ENCODE results near the gene PTPRD.
"Not testable (repeated sequence)": the region's sequence is repeated elsewhere in the genome, so short reads cannot be mapped to it uniquely, and the experiment has no call there.

The PTPRD gene

GRCh38 chr9:10479172-10479571 is 133.6 kb downstream of the PTPRD start:
- DNase-seq (ENCODE audit: low read depth, low spot score), result peak; percentile 0

GRCh38 chr9:10449201-10449617 is 163.6 kb downstream of the PTPRD start:
- DNase-seq (ENCODE audit: low read depth, low spot score), result not testable (repeated sequence)

DNA sequence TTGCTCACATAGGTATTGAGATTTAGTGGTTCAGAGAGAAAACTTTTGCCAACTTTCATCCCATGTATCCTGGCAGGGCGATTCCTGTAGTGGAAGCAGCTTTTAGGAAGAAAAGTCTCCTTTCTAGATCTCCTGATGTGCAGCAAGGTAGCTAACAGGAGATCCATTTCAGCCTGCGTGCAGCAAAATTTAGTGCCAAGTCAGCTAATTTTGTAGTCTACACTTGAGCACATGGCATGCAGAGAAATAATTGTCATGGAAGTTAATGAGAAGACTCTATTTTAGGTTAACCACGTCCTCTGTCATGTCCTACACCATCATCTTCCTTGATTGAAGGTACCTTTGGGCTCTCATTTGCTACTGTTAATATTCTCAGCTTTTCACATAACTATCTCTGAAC is 165.8 kb downstream of the PTPRD start:
- no peak for DNase-seq (ENCODE audit: low read depth, low spot score)

- DNase-seq (ENCODE audit: low read depth, low spot score), result no peak
Measured at GRCh38 chr9:10443868-10444204, 169.0 kb downstream of the PTPRD start.

DNA sequence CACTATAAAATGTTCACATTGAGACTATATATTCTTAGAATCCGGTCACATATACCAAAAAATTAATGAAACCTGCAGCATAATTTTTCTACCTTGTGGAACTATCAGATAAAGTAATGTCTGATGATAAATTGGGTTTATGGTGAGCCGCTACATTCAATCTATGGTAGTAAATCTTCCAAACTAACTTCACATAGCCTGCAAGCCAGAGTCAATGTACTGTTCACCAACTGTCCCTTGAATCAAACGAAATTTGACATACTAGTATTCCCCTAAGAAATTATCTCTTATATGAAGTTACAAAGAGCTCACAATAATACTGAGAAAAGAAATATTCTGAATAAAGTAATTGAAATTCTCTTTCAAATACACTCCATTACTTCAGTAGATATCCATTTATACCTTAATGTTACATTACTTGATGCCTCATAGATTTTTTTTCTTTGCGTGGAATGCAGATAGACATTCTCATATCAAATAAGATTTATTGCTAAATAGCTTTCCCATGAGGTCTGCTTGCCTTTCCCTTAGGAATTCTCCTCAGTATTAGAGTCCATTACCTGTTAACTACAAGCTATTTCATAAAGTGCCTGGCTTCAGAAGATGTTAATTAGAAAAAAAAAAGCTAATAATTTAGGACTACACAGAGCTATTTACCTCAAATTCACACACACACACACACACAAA is 169.5 kb downstream of the PTPRD start:
- no peak for DNase-seq (ENCODE audit: low read depth, low spot score)

GRCh38 chr9:10438955-10439354 is 173.8 kb downstream of the PTPRD start:
- DNase-seq (ENCODE audit: low read depth, low spot score), result no peak

GRCh38 chr9:10436756-10437155 is 176.0 kb downstream of the PTPRD start:
- DNase-seq (ENCODE audit: low read depth, low spot score), result no peak

- no peak for DNase-seq (ENCODE audit: low read depth, low spot score)
Measured at GRCh38 chr9:10434412-10434811, 178.4 kb downstream of the PTPRD start.

DNA sequence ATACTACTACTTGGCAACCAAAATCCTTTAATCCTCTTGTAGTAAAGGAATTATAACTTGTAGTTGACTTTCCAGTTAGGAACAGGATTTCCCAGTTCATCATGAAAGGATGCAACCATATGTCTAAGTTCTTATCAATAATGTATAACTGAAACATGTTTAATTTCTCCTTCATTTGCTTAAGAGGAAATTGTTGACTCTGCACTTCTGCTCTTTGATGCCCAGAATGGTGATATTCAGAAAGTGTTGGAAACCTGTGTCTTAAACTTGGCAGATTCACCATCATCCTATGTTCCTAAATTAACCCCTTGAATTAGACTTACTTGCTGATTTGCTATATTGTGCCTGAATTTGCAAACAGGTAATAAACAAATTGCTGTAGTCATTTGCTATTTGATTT is 201.5 kb downstream of the PTPRD start:
- DNase-seq (ENCODE audit: low read depth, low spot score), result no peak

GRCh38 chr9:10403283-10403682 is 209.5 kb downstream of the PTPRD start:
- no peak for DNase-seq (ENCODE audit: low read depth, low spot score)

- no peak for DNase-seq (ENCODE audit: low read depth, low spot score)
Measured at GRCh38 chr9:10396615-10397014, 216.2 kb downstream of the PTPRD start.

GRCh38 chr9:10387282-10387681 is 225.5 kb downstream of the PTPRD start:
- DNase-seq (ENCODE audit: low read depth, low spot score), result no peak

DNA sequence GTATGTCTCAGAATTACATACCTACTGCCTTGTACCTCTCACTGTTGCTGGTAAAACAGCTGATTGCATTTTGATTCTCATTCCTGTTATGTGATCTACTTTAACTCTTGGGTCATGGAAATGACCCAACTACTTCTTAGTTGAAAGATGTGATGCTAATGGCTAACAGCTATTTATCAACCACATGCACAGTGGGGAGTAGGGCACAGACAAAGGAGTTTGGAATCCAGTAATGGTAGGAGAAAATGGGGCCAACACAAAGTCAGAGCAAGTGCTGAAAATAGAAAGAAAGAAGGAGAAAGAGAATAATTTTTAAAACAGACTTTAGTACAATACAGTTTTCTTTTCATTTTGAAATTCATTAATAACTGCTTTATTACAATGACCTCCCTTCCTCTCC is 241.0 kb downstream of the PTPRD start:
- DNase-seq (ENCODE audit: low read depth, low spot score), result peak; percentile 8

GRCh38 chr9:10366171-10366779 is 246.5 kb downstream of the PTPRD start:
- DNase-seq (ENCODE audit: low read depth, low spot score), result peak; percentile 65

- no peak for DNase-seq (ENCODE audit: low read depth, low spot score)
Measured at GRCh38 chr9:10354591-10354990, 258.2 kb downstream of the PTPRD start.

- DNase-seq (ENCODE audit: low read depth, low spot score), result not testable (repeated sequence)
Measured at GRCh38 chr9:10345621-10346020, 267.2 kb downstream of the PTPRD start.

GRCh38 chr9:10341057-10341456 is 271.7 kb downstream of the PTPRD start:
- DNase-seq (ENCODE audit: low read depth, low spot score), result no peak

DNA sequence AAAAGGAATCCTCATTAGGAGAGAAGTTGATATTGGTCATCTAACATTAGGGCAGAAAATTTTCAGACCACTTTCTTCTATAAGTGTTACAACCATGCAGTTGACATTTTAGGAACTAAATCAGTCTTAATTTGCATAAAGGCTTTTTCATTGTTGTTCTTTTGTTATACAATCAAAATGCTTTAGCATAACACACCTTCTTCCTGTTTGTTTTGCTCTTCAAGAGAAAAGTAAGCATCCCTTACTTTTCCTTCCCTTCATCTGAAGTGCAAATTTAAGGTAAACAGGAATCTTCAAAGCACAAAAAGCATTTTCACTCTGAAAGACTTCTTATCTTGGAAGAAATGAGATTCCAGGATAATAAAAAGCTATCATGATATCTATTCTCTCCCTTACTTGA is 273.6 kb downstream of the PTPRD start:
- DNase-seq (ENCODE audit: low read depth, low spot score), result no peak

DNA sequence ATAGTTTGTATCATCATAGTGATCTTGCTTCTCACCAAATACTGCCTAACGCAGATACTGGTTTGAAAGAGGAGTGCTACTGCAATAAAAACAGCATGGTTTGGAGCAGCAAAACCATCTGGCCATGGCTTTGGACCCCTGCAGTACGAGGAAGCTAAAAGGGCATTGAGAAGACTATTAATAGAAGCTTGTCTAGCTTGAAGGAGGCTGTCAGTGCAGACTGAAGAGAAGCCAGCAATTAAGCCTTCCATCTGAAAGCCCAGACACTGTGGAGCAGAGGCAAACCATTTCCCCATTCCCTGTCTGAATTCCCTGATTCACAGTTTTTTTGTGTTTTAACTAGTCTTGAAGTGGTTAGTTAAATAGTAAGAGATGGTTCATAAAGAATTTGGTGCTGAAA is 281.6 kb downstream of the PTPRD start:
- no peak for DNase-seq (ENCODE audit: low read depth, low spot score)

GRCh38 chr9:10282084-10282483 is 330.7 kb downstream of the PTPRD start:
- no peak for DNase-seq (ENCODE audit: low read depth, low spot score)

DNA sequence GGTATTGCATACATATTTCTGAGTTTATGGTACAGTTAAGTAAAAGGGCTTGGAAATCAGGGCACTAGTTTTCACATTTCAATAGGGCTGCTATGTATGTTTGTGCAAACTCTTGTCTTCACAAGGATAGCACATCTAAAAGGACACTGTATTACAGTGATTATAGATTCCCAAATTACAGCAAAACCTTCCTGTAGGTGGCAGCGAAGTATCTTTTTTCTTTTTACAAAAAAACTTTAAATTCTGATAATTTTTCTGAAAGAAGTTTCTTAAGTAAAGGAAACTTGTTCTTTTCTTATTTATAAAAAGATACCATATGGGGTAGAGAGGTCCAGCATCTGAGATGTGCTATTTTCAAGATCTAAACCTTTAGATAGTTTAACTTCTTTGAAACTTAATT is 337.8 kb downstream of the PTPRD start:
- peak; percentile 20 for DNase-seq (ENCODE audit: low read depth, low spot score)

DNA sequence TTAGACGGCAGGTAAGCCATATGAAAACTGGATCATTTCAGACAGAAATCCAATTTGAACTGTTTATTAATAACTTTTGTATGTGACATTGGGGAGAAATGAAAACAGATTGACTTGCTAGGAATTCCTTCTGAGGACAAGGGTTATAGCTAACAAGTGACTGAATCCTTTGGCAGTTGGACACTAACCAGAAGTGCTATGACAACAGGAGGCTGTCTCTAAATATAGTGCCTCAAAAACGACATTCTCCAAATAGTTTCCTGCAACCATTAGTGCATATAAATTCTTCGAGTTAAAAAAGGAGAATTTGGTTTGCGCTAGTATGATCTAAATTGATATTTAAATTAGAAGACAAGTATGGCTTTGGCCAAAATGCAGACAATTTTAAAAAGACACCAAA is 338.6 kb downstream of the PTPRD start:
- peak; percentile 57 for DNase-seq (ENCODE audit: low read depth, low spot score)

- no peak for DNase-seq (ENCODE audit: low read depth, low spot score)
Measured at GRCh38 chr9:10272830-10273229, 340.0 kb downstream of the PTPRD start.

Data from astrocyte of the hippocampus (primary cell).